Lower leg skin (tissue), 4 donors: Measurements from ENCODE around the gene RETSAT. TPM values are rescaled to one million over a fixed set of nuclear protein-coding genes. Genes with fewer than 3 reads are reported as not detected.
"Not testable (repeated sequence)": the region's sequence is repeated elsewhere in the genome, so short reads cannot be mapped to it uniquely, and the experiment has no call there.

Experiments used
- DNase-seq, 2 donors: peaks; one replicate each; pipeline ENCODE4 v3.0.0-alpha.2; 2019; ENCODE audit warnings: low spot score in 2 of 2
- H3K4me3 ChIP-seq: fragments of 200-600 bp; sonication (generic); 2 replicates; pipeline ENCODE4 v1.5.1; 2017; ENCODE audit warnings: mild to moderate bottlenecking, low read depth; ENCODE audit not compliant: poor library complexity, severe bottlenecking
- POLR2A ChIP-seq, 2 donors: fragments of 450-650 bp; IDR thresholded peaks; one replicate each; pipeline ENCODE4 v1.6.1; 2016 to 2017; ENCODE audit warnings: antibody characterized with exemption in 2 of 2, mild to moderate bottlenecking in 1 of 2, moderate library complexity in 1 of 2
- whole genome bisulfite sequencing, 2 donors: methylation state at CpG; one replicate each; pipeline ENCODE4 v1.1.5; 2018; 5-methylcytosine and 5-hydroxymethylcytosine counted together
- intact Hi-C: fragments of 100-400 bp; cut with DNase I; formaldehyde crosslinking; loops from one replicate; pipeline ENCODE4 v1.15.0; 2023; ENCODE audit warnings: low total_unique reads
- total RNA-seq, 4 donors: library from RNA; depleted of rRNA; stranded (reverse); fragments of >200 nt; gene quantifications; one replicate each; pipeline ENCODE4 v1.1.0, GENCODE V29; 2016
- TF ChIP-seq, protein P1 (sequence below), 3 donors: fragments of 450-650 bp; IDR thresholded peaks; one replicate each; pipeline ENCODE4 v1.5.1; 2016; ENCODE audit warnings: antibody characterized with exemption in 3 of 3, mild to moderate bottlenecking in 3 of 3, moderate library complexity in 2 of 3

The RETSAT gene
- total RNA-seq, 4 donors from 2014 or later, result 86.2 to 121 (median 101) TPM

DNA sequence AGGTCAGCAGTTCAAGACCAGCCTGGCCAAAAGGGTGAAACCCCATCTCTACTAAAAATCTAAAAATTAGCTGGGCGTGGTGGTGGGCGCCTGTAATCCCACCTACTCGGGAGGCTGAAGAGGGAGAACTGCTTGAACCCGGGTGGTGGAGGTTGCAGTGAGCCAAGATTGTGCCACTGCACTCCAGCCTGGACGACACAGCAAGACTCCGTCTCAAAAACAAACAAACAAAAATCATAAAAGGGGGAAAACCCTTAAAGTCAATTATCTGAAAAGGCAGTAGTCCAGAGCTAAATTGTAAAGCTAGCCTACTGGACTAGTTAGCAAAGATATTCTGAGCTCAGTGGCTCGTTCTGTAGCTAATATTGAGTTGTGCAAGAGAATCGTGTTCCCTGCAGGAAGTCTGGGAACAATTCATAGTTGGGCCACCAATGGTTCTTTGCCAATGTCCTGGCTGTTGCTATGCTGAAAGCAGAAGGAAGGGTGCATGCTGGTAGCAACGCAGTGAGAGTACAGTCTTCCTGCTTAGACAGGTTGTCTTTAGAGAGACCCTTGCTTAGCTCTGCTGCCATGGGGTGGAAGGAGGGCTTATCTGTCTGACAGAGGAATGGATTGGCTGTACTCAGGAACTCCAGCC is 30.9 kb downstream of the RETSAT start:
- intact Hi-C loops, result no loop called here
- TF ChIP-seq, protein P1, sequence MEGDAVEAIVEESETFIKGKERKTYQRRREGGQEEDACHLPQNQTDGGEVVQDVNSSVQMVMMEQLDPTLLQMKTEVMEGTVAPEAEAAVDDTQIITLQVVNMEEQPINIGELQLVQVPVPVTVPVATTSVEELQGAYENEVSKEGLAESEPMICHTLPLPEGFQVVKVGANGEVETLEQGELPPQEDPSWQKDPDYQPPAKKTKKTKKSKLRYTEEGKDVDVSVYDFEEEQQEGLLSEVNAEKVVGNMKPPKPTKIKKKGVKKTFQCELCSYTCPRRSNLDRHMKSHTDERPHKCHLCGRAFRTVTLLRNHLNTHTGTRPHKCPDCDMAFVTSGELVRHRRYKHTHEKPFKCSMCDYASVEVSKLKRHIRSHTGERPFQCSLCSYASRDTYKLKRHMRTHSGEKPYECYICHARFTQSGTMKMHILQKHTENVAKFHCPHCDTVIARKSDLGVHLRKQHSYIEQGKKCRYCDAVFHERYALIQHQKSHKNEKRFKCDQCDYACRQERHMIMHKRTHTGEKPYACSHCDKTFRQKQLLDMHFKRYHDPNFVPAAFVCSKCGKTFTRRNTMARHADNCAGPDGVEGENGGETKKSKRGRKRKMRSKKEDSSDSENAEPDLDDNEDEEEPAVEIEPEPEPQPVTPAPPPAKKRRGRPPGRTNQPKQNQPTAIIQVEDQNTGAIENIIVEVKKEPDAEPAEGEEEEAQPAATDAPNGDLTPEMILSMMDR (IDR thresholded peaks at IDR 0.05), result no peak
- no peak for TF ChIP-seq POLR2A (IDR thresholded peaks at IDR 0.05)
- WGBS, 2 donors, result 83 to 85% methylated on average over 9 of the region's 9 CpGs
- DNase-seq, result no peak
- no peak overlapping the region for H3K4me3 ChIP-seq

- H3K4me3 ChIP-seq, result no peak overlapping the region
- intact Hi-C loops, result no loop called here
- 83 to 89% methylated on average over 4 of the region's 4 CpGs for WGBS, 2 donors
- TF ChIP-seq, protein P1 (IDR thresholded peaks at IDR 0.05), result no peak
- no peak for TF ChIP-seq POLR2A (IDR thresholded peaks at IDR 0.05)
- DNase-seq, result no peak
Observed at GRCh38 chr2:85319796-85320195, 34.5 kb downstream of the RETSAT start.

- no peak overlapping the region for H3K4me3 ChIP-seq
- no peak for DNase-seq
- intact Hi-C loops, result no loop called here
- TF ChIP-seq, protein P1 (IDR thresholded peaks at IDR 0.05), result no peak
- TF ChIP-seq POLR2A (IDR thresholded peaks at IDR 0.05), result no peak
- 52 to 55% methylated on average over 11 of the region's 11 CpGs for WGBS, 2 donors
Observed at GRCh38 chr2:85318222-85319074, 35.9 kb downstream of the RETSAT start.

- DNase-seq, intact Hi-C loops, H3K4me3 ChIP-seq: not testable (repeated sequence)
- 64 to 80% methylated on average over 2 of the region's 5 CpGs for WGBS, 2 donors
Observed at GRCh38 chr2:85315921-85316320, 38.4 kb downstream of the RETSAT start.

DNA sequence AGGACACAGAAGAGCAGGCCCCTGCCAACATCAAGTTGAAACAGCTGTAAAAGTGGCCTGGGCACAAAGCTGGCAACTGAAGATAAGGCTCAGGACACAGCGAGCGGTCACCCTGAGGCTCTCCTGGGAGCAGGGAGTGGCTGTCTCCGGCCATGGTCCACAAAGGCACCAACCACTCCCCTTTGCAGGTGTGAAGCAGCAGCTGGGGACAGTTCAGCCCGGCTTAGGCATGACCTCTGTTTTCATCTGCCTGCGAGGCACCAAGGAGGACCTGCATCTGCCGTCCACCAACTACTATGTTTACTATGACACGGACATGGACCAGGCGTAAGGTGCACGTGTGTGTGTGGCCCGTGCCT is 39.5 kb downstream of the RETSAT start:
- DNase-seq, result no peak
- TF ChIP-seq, protein P1 (IDR thresholded peaks at IDR 0.05), result no peak
- TF ChIP-seq POLR2A (IDR thresholded peaks at IDR 0.05), result no peak
- WGBS, 2 donors, result 90 to 94% methylated on average over 9 to 10 of the region's 10 CpGs
- H3K4me3 ChIP-seq, result no peak overlapping the region
- intact Hi-C loops, result no loop called here

DNA sequence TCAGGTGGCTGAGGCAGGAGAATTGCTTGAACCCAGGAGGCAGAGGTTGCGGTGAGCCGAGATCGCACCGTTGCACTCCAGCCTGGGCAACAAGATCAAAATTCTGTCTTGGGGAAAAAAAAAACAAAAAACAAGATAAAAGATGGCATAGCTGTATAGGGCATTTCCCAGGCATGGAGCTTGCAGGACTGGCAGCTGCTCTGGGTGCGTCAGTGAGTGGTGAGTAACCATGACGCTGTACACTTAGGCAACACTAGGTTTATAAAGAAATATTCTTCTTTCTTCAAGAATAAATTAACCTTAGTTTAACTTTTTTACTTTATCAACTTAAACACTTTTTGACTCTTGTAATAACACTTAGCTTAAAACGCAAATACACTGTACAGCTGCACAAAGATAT is 41.9 kb downstream of the RETSAT start:
- TF ChIP-seq, protein P1 (IDR thresholded peaks at IDR 0.05), result no peak
- no peak for TF ChIP-seq POLR2A (IDR thresholded peaks at IDR 0.05)
- intact Hi-C loops, result no loop called here
- no peak overlapping the region for H3K4me3 ChIP-seq
- no peak for DNase-seq
- 71 to 73% methylated on average over 7 of the region's 7 CpGs for WGBS, 2 donors
